Breast epithelium (tissue), 4 donors: ENCODE results near the gene RHOBTB1. TPM values are rescaled to one million over a fixed set of nuclear protein-coding genes. Genes with fewer than 3 reads are reported as not detected.

Experiments
- DNase-seq, 2 donors: peaks; one replicate each; pipeline ENCODE4 v3.0.0-alpha.2; 2019; ENCODE audit warnings: low spot score in 2 of 2
- H3K27ac ChIP-seq, 2 donors: fragments of 200-600 bp; sonication (generic) in 1 of 2; one replicate each; pipeline ENCODE4 v1.5.1; 2016 to 2019; ENCODE audit warnings: mild to moderate bottlenecking in 1 of 2
- H3K27me3 ChIP-seq, 2 donors: fragments of 200-600 bp; sonication (generic) in 1 of 2; one replicate each; pipeline versions ENCODE4 v1.5.1 to v1.6.0; 2017 to 2019; ENCODE audit warnings: control low read depth in 1 of 2, mild to moderate bottlenecking in 1 of 2
- H3K36me3 ChIP-seq: fragments of 200-600 bp; one replicate; pipeline ENCODE4 v1.5.1; 2019
- H3K4me1 ChIP-seq, 2 donors: fragments of 200-600 bp; sonication (generic); one replicate each; pipeline ENCODE4 v1.5.1; 2016 to 2019; ENCODE audit warnings: control low read depth in 1 of 2
- H3K4me3 ChIP-seq, 3 donors: fragments of 200-600 bp; sonication (generic); 1 replicate in 2 of 3; 2 replicates in 1 of 3; pipeline ENCODE4 v1.5.1; 2016 to 2019; ENCODE audit warnings: mild to moderate bottlenecking in 3 of 3, moderate library complexity in 2 of 3
- H3K9me3 ChIP-seq, 2 donors: fragments of 200-600 bp; sonication (generic) in 1 of 2; one replicate each; pipeline ENCODE4 v1.5.1; 2016 to 2019; ENCODE audit warnings: control low read depth in 1 of 2
- POLR2A ChIP-seq: fragments of 450-650 bp; IDR thresholded peaks from one replicate; pipeline ENCODE4 v1.6.1; 2016; ENCODE audit warnings: antibody characterized with exemption, mild to moderate bottlenecking, moderate library complexity
- POLR2AphosphoS5 ChIP-seq, 3 donors: sonication (generic); formaldehyde crosslinking; IDR thresholded peaks; one replicate each; pipeline ENCODE4 v1.6.1; 2017; ENCODE audit warnings: antibody characterized with exemption in 3 of 3
- intact Hi-C: fragments of 100-400 bp; cut with DNase I; formaldehyde crosslinking; loops from one replicate; pipeline ENCODE4 v1.15.1; 2023; ENCODE audit warnings: low total_unique reads
- total RNA-seq, 3 donors: library from RNA; depleted of rRNA; stranded (reverse); fragments of >200 nt; gene quantifications; one replicate each; pipeline ENCODE4 v1.1.0, GENCODE V29; 2016
- TF ChIP-seq, protein P1 (sequence below), 3 donors: fragments of 450-650 bp; IDR thresholded peaks; one replicate each; pipeline ENCODE4 v1.5.1; 2016 to 2017; ENCODE audit warnings: antibody characterized with exemption in 3 of 3, mild to moderate bottlenecking in 3 of 3, moderate library complexity in 3 of 3

RHOBTB1 gene
- total RNA-seq, 3 donors from 2014 or later: 11.4 to 14.6 (median 13.4) TPM

DNA sequence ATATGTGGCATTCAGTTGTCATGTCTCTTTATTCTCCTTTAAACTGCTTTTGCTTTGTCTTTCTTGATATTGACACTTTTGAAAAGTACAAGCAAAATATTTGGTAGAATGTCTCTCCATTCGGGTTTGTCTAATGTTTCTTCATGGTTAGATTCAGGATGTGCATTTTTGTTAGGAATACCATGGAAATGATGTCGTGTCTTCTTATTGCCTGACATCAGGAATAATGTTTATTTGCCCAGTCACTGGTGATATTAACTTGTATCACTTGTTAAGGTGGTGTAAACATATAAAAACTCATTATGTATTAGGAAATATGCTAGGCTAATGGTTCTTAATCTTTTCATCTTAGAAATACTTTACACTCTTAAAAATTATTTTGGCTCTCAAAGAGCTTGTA, 122.3 kb downstream of the RHOBTB1 start:
- no peak for TF ChIP-seq POLR2A
- no peak for TF ChIP-seq POLR2AphosphoS5 (IDR thresholded peaks at IDR 0.05)
- TF ChIP-seq, protein P1, sequence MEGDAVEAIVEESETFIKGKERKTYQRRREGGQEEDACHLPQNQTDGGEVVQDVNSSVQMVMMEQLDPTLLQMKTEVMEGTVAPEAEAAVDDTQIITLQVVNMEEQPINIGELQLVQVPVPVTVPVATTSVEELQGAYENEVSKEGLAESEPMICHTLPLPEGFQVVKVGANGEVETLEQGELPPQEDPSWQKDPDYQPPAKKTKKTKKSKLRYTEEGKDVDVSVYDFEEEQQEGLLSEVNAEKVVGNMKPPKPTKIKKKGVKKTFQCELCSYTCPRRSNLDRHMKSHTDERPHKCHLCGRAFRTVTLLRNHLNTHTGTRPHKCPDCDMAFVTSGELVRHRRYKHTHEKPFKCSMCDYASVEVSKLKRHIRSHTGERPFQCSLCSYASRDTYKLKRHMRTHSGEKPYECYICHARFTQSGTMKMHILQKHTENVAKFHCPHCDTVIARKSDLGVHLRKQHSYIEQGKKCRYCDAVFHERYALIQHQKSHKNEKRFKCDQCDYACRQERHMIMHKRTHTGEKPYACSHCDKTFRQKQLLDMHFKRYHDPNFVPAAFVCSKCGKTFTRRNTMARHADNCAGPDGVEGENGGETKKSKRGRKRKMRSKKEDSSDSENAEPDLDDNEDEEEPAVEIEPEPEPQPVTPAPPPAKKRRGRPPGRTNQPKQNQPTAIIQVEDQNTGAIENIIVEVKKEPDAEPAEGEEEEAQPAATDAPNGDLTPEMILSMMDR (IDR thresholded peaks at IDR 0.05): no peak
- no peak overlapping the region for H3K4me3 ChIP-seq
- no peak overlapping the region for H3K27ac ChIP-seq
- no peaks in the 10 kb centered on the region for H3K4me1 ChIP-seq
- H3K36me3 ChIP-seq: no peaks in the 10 kb centered on the region
- intact Hi-C loops: no loop called here
- H3K9me3 ChIP-seq: no peaks in the 10 kb centered on the region
- DNase-seq: no peak
- H3K27me3 ChIP-seq: no peaks in the 10 kb centered on the region

DNA sequence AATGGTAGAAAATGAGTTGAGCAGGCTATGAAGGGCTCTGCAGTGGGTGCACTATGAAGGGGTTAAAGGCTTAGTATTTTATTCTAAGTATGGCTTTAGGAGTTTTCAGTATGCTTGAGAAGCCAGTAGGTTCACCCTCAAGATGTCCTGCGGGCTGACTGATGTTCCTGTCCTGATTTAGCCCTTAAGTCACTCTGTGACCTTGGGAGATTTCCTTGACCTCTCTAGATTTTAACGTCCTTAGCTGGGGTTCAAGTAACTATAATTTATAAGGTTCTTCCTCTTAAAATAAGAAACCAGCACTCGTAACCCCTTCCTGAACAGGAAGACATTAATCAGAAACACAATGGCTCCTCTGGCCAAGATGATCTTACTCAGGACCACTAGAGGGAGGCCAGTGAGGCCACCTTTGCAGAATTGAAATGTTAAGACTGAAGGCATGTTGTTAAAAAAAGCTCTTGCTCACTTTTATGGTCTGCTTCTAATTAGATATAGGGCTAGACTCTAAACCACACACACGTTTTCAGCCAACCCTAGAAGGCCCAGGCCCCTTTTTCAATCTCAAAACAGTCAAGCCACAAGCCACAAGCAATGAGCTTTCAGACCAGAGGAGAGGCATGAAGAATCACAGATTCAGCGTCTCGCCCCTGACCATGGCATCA, 123.8 kb downstream of the RHOBTB1 start:
- H3K27ac ChIP-seq: no peak overlapping the region

More for the DNA sequence above, 123.8 kb downstream of the RHOBTB1 start:
- no peaks in the 10 kb centered on the region for H3K4me1 ChIP-seq
- TF ChIP-seq POLR2A: no peak
- TF ChIP-seq, protein P1 (IDR thresholded peaks at IDR 0.05): peak in 1 of 3 donors; percentile 10
- TF ChIP-seq POLR2AphosphoS5 (IDR thresholded peaks at IDR 0.05): no peak
- no peaks in the 10 kb centered on the region for H3K36me3 ChIP-seq
- no peaks in the 10 kb centered on the region for H3K9me3 ChIP-seq
- H3K4me3 ChIP-seq: no peak overlapping the region
- intact Hi-C loops: no loop called here
- H3K27me3 ChIP-seq: no peaks in the 10 kb centered on the region
- no peak for DNase-seq

Other genes with a start within 250 kb of the RHOBTB1 start
- gene CDK1, start 165.7 kb downstream of the RHOBTB1 start, total RNA-seq: 1 to 10 TPM in 2 of 3 donors, under 1 TPM in 1; 0.98 to 5.0 (median 2.2) TPM